ENCODE data around the gene AGFG2. TPM values are rescaled to one million over a fixed set of nuclear protein-coding genes. Genes with fewer than 3 reads are reported as not detected.

The AGFG2 gene, protein sequence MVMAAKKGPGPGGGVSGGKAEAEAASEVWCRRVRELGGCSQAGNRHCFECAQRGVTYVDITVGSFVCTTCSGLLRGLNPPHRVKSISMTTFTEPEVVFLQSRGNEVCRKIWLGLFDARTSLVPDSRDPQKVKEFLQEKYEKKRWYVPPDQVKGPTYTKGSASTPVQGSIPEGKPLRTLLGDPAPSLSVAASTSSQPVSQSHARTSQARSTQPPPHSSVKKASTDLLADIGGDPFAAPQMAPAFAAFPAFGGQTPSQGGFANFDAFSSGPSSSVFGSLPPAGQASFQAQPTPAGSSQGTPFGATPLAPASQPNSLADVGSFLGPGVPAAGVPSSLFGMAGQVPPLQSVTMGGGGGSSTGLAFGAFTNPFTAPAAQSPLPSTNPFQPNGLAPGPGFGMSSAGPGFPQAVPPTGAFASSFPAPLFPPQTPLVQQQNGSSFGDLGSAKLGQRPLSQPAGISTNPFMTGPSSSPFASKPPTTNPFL
- 5.7 and 6.7 TPM in 2 replicates for total RNA-seq (2014; rRNA removed; shearing (Covaris generic); ENCODE audit: low replicate concordance)

DNA sequence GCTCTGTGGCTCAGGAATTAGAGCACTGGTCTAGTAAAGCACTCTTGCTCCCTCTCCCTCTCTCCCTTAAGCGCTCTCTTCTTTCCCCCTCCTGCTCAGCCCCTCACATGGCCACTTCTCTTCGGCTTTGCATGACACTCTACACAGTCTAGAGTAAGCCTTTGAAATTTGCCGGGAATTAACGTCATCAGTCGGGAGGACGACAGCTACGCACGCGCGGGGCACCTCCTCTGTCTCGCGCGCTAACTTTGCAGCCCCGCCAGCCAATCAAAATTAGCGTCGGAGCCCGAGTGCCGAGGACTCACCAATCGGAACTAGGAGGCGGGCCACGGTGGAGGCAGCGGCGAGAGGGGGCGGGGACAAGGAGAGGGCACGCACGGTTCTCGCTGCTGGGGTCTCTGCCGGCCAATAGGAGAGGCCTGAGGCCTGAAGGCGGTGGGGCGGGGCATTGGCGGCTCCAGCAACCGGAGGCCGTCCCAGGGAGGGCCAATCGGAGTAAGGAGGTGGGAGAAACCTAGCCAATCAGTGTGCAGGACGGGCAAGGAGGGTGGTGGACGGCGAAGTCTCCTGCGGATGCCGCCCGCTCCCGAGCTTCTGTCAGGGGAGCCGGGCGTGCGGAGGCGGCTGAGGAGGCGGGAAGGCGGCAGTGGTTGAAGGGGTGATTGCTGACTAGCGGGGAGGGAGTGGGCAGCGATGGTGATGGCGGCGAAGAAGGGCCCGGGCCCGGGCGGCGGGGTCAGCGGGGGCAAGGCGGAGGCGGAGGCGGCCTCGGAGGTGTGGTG is at the start of gene AGFG2:
Gene AGFG2, plus strand, starts transcription at position 550 of the 782 bp plus-strand sequence. Its CDS starts 144 bp downstream, at position 694.
- Histone ChIP-seq H3K4me1 (ENCODE audit: low read length) (peaks cover 18% of the 10 kb centered on the region), H3K9me2 (replicated peaks; ENCODE audit: insufficient read depth, low read length) (no peaks in the 10 kb centered on the region), H3K27ac (ENCODE audit: low read length) (no peak within 1 kb of the TSS), H3K27me3 (ENCODE audit: low read length) (no peaks in the 10 kb centered on the region), H3K4me2 (ENCODE audit: low read depth, low read length, poor library complexity, severe bottlenecking) (peak within 1 kb of the TSS; percentile 75), H3K9ac (ENCODE audit: low read length) (peak within 1 kb of the TSS; percentile 73), H3K79me2 (ENCODE audit: low read length) (no peaks in the 10 kb centered on the region), H3K4me3 (ENCODE audit: low read length) (peak within 1 kb of the TSS; percentile 69), H3K9me3 (ENCODE audit: low read length) (no peaks in the 10 kb centered on the region), H3K36me3 (ENCODE audit: insufficient read depth, low read length) (no peaks in the 10 kb centered on the region), H4K20me1 (ENCODE audit: insufficient read depth, low read depth, low read length) (peaks cover 3% of the 10 kb centered on the region; the same call in 1 of the 2 replicates), H2AFZ (ENCODE audit: low read length) (peak within 1 kb of the TSS; percentile 96)
- peak; percentile 100 for DNase-seq

DNA sequence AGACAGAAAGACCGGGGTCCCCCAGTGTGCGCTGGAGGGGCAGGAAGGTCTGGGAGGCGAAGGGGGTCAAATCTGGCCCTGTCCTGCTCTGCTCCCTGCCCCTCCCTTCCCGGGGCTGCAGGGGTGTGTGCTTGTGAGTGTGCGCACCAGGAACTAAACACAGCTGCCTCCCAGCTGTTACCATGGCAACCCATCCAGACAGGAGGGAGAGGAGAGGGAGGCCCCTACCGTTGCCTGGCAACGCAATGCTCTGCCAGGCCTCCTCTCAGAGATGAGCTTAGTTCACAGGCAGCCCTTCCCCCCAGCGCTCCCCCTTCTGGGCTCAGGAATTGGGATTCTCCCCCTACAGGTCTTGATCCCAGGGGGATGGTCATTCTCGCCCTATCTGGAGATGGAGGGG is 49.2 kb upstream of the AGFG2 start:
- Histone ChIP-seq H3K4me3 (ENCODE audit: low read length) (no peak overlapping the region), H2AFZ (ENCODE audit: low read length) (no peak overlapping the region), H3K4me2 (ENCODE audit: low read depth, low read length, poor library complexity, severe bottlenecking) (no peak overlapping the region), H4K20me1 (ENCODE audit: insufficient read depth, low read depth, low read length) (no peaks in the 10 kb centered on the region), H3K9me3 (ENCODE audit: low read length) (no peaks in the 10 kb centered on the region), H3K4me1 (ENCODE audit: low read length) (peaks cover 18% of the 10 kb centered on the region), H3K9me2 (replicated peaks; ENCODE audit: insufficient read depth, low read length) (no peaks in the 10 kb centered on the region), H3K36me3 (ENCODE audit: insufficient read depth, low read length) (no peaks in the 10 kb centered on the region), H3K79me2 (ENCODE audit: low read length) (no peaks in the 10 kb centered on the region), H3K27ac (ENCODE audit: low read length) (no peak overlapping the region), H3K27me3 (ENCODE audit: low read length) (peaks cover 2% of the 10 kb centered on the region; the same call in 1 of the 2 replicates), H3K9ac (ENCODE audit: low read length) (no peak overlapping the region)
- peak; percentile 91 for DNase-seq

DNA sequence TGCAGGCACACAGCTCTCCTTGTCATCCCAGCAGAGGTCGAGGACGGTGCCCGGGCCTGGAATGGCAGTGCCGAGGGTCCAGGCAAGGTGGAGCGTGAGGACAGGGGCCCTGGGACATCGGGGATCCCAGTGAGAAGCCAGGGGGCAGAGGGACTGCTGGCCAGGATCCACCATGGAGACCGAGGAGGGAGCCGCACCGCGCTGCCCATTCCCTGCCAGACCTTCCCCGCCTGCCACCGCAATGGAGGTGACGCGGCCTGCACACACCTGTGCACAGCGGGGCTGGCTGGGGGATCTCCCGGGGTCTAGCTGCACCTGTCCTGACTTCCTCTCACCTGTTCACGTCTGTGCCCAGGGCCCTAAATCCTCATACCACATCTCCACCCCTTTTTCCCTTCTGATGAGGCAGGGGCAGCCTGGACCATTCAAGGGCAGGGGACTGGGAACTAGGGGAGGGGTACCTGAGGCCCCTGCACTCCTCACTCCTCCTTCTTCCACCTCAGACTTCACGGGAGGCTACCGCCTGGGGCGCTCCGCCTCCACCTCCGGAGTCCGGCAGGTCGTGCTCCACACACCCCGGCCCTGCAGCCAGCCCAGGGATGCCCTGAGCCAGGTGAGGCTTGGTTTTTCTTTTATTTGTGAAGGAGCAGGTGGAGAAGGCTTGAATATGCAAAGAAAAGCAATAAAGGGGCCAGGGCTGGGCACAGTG is 48.4 kb upstream of the AGFG2 start:
- H3K4me1 ChIP-seq (ENCODE audit: low read length), result peaks cover 18% of the 10 kb centered on the region
- no peak for DNase-seq
- no peak overlapping the region for H3K9ac ChIP-seq (ENCODE audit: low read length)
- no peaks in the 10 kb centered on the region for H4K20me1 ChIP-seq (ENCODE audit: insufficient read depth, low read depth, low read length)
- no peak overlapping the region for H3K4me3 ChIP-seq (ENCODE audit: low read length)
- no peaks in the 10 kb centered on the region for H3K9me2 ChIP-seq (replicated peaks; ENCODE audit: insufficient read depth, low read length)
- H3K9me3 ChIP-seq (ENCODE audit: low read length), result no peaks in the 10 kb centered on the region
- peaks cover 2% of the 10 kb centered on the region; the same call in 1 of the 2 replicates for H3K27me3 ChIP-seq (ENCODE audit: low read length)
- no peaks in the 10 kb centered on the region for H3K36me3 ChIP-seq (ENCODE audit: insufficient read depth, low read length)
- H3K79me2 ChIP-seq (ENCODE audit: low read length), result no peaks in the 10 kb centered on the region
- H3K4me2 ChIP-seq (ENCODE audit: low read depth, low read length, poor library complexity, severe bottlenecking), result no peak overlapping the region
- no peak overlapping the region for H2AFZ ChIP-seq (ENCODE audit: low read length)
- H3K27ac ChIP-seq (ENCODE audit: low read length), result no peak overlapping the region

DNA sequence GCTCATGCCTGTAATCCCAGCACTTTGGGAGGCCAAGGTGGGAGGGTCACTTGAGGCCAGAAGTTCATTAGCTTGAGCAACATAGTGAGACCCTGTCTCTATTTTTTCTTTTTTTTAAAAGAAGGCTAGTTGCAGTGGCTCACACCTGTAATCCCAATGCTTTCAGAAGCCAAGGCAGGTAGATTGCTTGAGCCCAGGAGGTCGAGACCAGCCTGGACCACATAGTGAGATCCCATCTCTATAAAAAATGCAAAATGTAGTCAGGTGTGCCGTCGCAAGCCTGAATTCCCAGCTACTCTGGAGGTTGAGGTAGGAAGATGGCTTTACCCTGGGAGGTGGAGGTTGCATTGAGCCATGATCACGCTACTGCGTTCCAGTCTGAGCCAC is 47.8 kb upstream of the AGFG2 start:
- H3K27ac ChIP-seq (ENCODE audit: low read length), result no peak overlapping the region
- H3K4me2 ChIP-seq (ENCODE audit: low read depth, low read length, poor library complexity, severe bottlenecking), result no peak overlapping the region
- H3K9me2 ChIP-seq (replicated peaks; ENCODE audit: insufficient read depth, low read length), result no peaks in the 10 kb centered on the region
- H4K20me1 ChIP-seq (ENCODE audit: insufficient read depth, low read depth, low read length), result no peaks in the 10 kb centered on the region
- H2AFZ ChIP-seq (ENCODE audit: low read length), result no peak overlapping the region
- no peaks in the 10 kb centered on the region for H3K36me3 ChIP-seq (ENCODE audit: insufficient read depth, low read length)
- H3K27me3 ChIP-seq (ENCODE audit: low read length), result peaks cover 2% of the 10 kb centered on the region; the same call in 1 of the 2 replicates
- no peaks in the 10 kb centered on the region for H3K9me3 ChIP-seq (ENCODE audit: low read length)
- DNase-seq, result no peak
- no peak overlapping the region for H3K4me3 ChIP-seq (ENCODE audit: low read length)
- H3K9ac ChIP-seq (ENCODE audit: low read length), result no peak overlapping the region
- no peaks in the 10 kb centered on the region for H3K79me2 ChIP-seq (ENCODE audit: low read length)
- peaks cover 18% of the 10 kb centered on the region for H3K4me1 ChIP-seq (ENCODE audit: low read length)

DNA sequence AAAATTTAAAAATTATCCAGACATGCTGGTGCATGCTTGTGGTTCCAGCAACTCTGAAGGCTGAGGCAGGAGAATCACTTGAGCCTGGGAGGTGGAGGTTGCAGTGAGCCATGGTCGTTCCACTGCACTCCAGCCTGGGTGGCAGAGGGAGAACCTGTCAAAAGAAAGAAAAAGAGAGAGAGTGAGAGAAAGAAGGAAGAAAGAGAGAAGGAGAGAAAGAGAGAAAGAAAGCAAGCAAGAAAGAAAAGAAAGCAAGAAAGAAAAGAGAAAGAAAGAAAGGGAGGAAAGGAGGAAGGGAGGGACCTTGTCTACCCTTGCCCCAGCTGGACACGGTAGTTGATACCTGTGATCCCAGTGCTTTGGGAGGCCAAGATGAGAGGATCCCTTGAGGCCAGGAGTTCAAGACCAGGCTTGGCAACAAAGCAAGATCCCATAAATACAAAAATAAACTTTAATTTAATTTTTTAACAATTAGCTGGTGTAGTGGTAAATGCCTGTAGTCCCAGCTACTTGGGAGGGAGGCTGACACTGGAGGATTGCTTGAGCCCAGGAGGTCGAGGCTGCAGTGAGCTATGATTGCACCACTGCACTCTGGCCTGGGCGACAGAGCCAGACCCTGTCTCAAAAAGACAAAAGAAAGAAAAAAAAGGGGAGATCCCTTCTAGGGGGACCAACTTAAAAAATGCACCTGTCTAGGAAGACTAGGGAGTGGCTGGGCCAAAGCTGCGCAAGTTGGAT is 46.1 kb upstream of the AGFG2 start:
- peaks cover 2% of the 10 kb centered on the region; the same call in 1 of the 2 replicates for H3K27me3 ChIP-seq (ENCODE audit: low read length)
- peak overlapping the region; percentile 37; the same call in 1 of the 2 replicates for H3K4me3 ChIP-seq (ENCODE audit: low read length)
- no peaks in the 10 kb centered on the region for H4K20me1 ChIP-seq (ENCODE audit: insufficient read depth, low read depth, low read length)
- H2AFZ ChIP-seq (ENCODE audit: low read length), result peak overlapping the region; percentile 43; the same call in 1 of the 2 replicates
- peaks cover 18% of the 10 kb centered on the region for H3K4me1 ChIP-seq (ENCODE audit: low read length)
- no peaks in the 10 kb centered on the region for H3K9me2 ChIP-seq (replicated peaks; ENCODE audit: insufficient read depth, low read length)
- DNase-seq, result no peak
- H3K79me2 ChIP-seq (ENCODE audit: low read length), result no peaks in the 10 kb centered on the region
- H3K9ac ChIP-seq (ENCODE audit: low read length), result 0 out of 2 replicates have a peak overlapping the region, but pooled peaks have one; percentile 20
- H3K4me2 ChIP-seq (ENCODE audit: low read depth, low read length, poor library complexity, severe bottlenecking), result peak overlapping the region; percentile 57
- H3K27ac ChIP-seq (ENCODE audit: low read length), result no peak overlapping the region
- H3K9me3 ChIP-seq (ENCODE audit: low read length), result no peaks in the 10 kb centered on the region
- H3K36me3 ChIP-seq (ENCODE audit: insufficient read depth, low read length), result no peaks in the 10 kb centered on the region

DNA sequence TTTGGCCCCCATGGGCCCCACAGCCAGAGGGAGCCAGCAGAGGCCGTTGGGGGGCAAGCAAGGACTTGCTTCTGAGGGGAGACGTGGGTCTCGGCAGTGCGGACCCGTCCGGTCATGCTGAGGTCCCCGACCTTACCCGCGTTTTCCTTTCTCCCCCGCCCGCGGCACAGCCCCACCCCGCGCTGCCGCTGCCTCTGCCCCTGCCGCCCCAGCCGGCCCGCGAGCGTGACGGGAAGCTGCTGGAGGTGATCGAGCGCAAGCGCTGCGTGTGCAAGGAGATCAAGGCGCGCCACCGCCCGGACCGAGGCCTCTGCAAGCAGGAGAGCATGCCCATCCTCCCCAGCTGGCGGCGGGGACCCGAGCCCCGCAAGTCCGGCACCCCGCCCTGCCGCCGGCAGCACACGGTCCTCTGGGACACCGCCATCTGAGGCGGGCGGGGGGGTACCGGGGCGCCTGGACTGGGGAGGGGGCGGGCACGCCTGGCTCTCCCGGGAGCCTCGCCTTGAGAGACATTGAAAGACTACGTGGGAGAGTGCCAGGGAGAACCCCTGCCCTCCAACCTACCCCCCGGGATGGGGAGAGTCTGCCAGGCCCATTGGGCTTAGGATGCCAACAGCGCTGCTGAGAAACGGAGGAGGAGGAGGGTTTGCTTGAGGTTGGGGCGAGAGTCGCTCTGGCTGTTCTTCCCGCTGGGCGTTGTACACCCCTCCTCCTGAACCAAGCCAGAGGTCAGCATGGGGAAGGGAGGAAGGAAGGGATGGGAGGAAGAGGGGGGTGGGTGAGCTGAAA is 45.3 kb upstream of the AGFG2 start:
- peak overlapping the region; percentile 57 for H3K4me2 ChIP-seq (ENCODE audit: low read depth, low read length, poor library complexity, severe bottlenecking)
- H2AFZ ChIP-seq (ENCODE audit: low read length), result peak overlapping the region; percentile 43; the same call in 1 of the 2 replicates
- no peaks in the 10 kb centered on the region for H3K79me2 ChIP-seq (ENCODE audit: low read length)
- peaks cover 2% of the 10 kb centered on the region; the same call in 1 of the 2 replicates for H3K27me3 ChIP-seq (ENCODE audit: low read length)
- no peaks in the 10 kb centered on the region for H3K9me2 ChIP-seq (replicated peaks; ENCODE audit: insufficient read depth, low read length)
- DNase-seq, result peak; percentile 58
- peaks cover 18% of the 10 kb centered on the region for H3K4me1 ChIP-seq (ENCODE audit: low read length)
- H3K27ac ChIP-seq (ENCODE audit: low read length), result no peak overlapping the region
- no peaks in the 10 kb centered on the region for H3K36me3 ChIP-seq (ENCODE audit: insufficient read depth, low read length)
- H4K20me1 ChIP-seq (ENCODE audit: insufficient read depth, low read depth, low read length), result no peaks in the 10 kb centered on the region
- no peaks in the 10 kb centered on the region for H3K9me3 ChIP-seq (ENCODE audit: low read length)
- H3K9ac ChIP-seq (ENCODE audit: low read length), result 0 out of 2 replicates have a peak overlapping the region, but pooled peaks have one; percentile 20
- H3K4me3 ChIP-seq (ENCODE audit: low read length), result peak overlapping the region; percentile 37; the same call in 1 of the 2 replicates

DNA sequence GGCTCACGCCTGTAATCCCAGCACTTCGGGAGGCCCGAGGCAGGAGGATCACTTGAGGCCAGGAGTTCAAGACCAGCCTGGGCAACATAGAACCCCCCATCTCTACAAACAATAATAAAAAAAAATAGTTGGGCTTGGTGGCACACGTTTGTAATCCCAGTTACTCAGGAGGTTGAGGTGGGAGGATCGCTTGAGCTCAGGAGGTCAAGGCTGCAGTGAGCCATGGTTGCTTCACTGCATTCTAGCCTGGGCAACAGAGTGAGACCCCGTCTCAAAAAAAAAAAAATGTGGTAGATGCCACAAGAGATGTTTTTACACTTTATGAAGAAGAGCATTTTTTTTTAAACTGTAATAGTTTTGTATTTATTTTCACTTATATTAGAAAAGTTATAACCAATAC is 42.5 kb upstream of the AGFG2 start:
- Histone ChIP-seq H2AFZ (ENCODE audit: low read length) (no peak overlapping the region), H4K20me1 (ENCODE audit: insufficient read depth, low read depth, low read length) (no peaks in the 10 kb centered on the region), H3K4me3 (ENCODE audit: low read length) (no peak overlapping the region)

More for the DNA sequence above, 42.5 kb upstream of the AGFG2 start:
- no peak overlapping the region for H3K4me2 ChIP-seq (ENCODE audit: low read depth, low read length, poor library complexity, severe bottlenecking)
- peaks cover 2% of the 10 kb centered on the region; the same call in 1 of the 2 replicates for H3K27me3 ChIP-seq (ENCODE audit: low read length)
- no peak for DNase-seq
- H3K9me2 ChIP-seq (replicated peaks; ENCODE audit: insufficient read depth, low read length), result no peaks in the 10 kb centered on the region
- H3K4me1 ChIP-seq (ENCODE audit: low read length), result peaks cover 9% of the 10 kb centered on the region
- no peaks in the 10 kb centered on the region for H3K79me2 ChIP-seq (ENCODE audit: low read length)
- H3K36me3 ChIP-seq (ENCODE audit: insufficient read depth, low read length), result no peaks in the 10 kb centered on the region
- H3K9ac ChIP-seq (ENCODE audit: low read length), result no peak overlapping the region
- H3K27ac ChIP-seq (ENCODE audit: low read length), result no peak overlapping the region
- no peaks in the 10 kb centered on the region for H3K9me3 ChIP-seq (ENCODE audit: low read length)

Measured in Karpas-422 (cell line).